HG03045 (cell line): Measurements from ENCODE around the gene CLTB.

ENCODE experiments used
- ATAC-seq: cut with Tn5 transposase; IDR thresholded peaks from one replicate; pipeline ENCODE4 v1.9.1; 2021; ENCODE audit warnings: mild to moderate bottlenecking, moderate library complexity; ENCODE audit not compliant: unreplicated experiment

The CLTB gene

DNA sequence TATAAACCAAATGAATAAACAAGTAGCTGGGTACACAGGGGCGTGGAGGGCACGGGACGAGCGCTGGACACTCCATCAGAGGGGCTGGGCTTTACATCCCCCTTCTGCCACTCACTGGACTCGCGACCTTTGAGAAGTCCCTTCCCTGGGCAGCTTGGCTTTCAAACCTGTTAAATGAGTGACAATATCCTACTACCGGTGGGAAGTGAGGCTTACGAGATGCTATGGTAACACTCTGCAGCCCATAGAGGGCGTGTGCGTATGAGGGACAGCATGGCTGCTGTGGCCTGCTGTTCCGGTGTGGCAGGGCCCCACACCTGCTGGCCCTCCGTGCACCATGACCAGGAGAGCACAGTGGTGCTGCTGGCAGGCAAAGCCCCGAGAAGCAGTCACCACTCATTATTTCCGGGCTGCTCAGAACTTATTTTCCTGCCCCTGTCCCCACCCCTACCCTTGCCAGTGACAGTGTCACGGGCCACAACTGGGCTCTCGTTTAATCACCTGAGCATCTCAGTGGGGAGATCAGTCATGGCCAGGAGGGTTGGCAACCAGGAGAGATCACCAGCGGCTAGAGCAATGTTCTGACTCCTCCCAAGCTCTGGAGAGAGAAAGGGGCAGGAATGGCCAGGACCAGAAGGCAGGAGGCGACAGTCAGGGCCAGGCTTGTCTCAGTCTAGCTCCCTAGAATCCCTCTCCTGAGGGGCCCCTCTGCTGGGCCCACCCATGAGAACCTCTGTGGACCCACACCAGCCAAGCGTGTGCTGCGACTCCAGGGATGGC is 10.5 kb downstream of the CLTB start:
- no peak for ATAC-seq

DNA sequence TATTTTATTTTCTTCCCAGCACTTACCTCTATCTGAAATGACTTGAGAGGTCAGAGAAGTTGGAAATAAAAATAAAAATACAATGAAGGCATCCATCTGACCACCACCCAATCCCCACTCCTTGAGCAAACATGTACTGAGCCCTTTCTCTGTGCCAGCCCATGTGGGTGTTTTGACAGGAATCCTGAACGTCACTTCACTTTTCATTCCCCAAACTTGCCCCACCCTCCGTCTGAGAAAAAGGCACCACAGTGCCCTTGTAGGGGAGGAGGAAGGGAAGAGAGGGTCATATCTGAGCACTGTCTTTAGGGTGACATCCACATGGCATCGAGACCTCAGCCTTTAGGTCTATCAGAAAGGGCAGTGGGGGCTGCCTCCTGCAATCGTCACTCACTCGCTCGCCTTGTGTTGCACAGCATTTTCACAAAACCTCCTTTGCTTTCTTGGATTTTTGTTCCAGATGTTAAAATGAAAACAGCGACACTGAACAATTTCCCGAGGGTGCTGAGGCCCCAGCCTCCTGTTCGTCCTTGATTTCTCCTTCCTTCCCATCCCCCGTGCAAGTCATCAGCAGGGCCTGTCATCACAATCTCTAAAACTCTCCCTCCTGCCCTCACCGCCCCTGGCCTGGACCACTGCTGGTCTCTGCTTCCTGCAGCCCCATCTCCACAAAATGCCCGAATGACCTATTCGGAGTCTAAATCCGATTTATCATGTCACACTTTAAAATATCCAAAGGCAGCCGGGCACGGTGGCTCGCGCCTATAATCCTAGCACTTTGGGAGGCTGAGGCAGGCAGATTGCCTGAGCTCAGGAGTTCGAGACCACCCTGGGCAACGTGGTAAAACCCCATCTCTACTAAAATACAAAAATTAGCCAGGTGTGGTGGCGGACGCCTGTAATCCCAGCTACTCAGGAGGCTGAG is 14.8 kb downstream of the CLTB start:
- ATAC-seq, result no peak

DNA sequence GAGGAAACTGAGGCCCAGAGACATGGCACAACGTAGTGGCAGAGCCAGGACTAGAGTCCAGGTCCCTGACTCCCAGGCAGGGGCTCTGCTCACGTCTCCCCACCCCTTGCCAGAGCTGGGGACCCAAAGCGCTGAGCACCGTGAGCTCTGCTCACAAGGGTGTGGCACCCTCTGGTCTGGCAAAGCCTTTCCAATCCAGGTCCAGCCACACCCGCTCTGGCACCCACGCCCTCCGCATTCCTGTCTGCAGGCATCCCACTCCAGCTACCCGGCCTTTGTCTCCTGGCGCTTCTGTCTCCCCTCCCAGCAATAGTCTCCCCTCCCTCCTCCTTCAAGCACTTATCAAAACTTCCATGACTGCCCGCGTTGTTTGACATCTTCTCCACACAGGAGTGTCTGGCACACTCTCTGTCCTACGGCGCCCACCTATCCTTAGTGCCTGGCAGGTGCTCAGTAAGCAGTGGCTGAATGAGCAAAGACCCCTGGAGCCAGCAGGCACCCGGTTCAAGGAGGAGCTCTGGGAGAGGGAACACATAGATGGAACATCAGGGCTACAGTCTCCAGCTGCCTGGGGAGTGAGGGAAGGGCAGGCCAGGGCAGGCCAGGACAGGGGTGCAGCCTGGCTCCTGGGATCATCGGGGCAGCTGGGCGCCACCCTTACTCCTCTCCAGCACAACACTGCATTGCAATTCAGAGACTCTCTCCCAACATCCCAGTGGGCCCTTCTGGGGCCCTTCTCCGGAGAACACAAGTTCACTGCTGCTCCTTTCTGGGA is 15.8 kb downstream of the CLTB start:
- no peak for ATAC-seq

GRCh38 chr5:176397736-176398420 is 18.5 kb downstream of the CLTB start:
- no peak for ATAC-seq

- ATAC-seq, result no peak
These were observed 20.0 kb downstream of the CLTB start for GRCh38 chr5:176396330-176396729.

GRCh38 chr5:176394881-176395675 is 21.3 kb downstream of the CLTB start:
- ATAC-seq, result no peak

- ATAC-seq, result no peak
These were observed 22.2 kb downstream of the CLTB start for GRCh38 chr5:176394096-176394495.

DNA sequence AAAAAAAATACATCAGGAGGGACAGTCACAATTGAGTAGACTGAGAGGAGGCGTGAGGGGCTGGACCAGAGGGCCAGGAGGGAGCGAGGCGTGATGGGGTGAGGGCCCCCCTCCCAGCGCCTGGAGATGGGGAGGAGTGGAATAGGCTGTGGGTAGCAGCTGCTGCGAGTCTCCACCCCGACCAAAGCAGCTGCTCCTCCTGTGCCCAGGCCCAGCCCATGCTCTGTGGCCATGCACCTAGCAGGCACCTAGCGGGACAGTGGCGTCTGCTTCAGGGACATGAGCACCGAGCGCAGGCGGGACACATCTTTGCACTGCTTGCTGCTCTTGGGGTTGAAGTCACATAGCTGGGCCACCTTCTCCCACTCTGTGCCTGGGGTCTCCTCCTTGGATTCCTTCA is 23.8 kb downstream of the CLTB start:
- no peak for ATAC-seq

DNA sequence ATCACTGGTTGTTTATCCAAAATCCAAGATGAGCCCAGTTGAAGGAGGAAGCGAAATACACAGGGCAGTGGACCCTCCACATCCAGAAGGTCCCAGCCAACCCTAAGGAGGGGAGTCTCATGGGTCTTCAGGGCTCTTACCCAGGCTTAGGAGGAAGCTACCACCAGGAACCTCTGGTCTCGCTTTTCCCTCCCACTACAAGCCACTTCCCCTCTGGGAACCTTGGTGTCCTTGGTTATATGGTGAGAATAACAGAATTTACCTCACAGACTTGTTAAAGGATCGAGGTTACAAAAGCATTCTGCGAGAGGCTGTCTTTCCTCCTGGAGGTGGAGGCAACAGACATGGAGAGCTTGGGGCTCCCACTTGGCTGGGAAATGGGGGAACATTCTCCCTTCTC is 24.3 kb downstream of the CLTB start:
- no peak for ATAC-seq

GRCh38 chr5:176391479-176391878 is 24.9 kb downstream of the CLTB start:
- no peak for ATAC-seq

- peak; percentile 21 for ATAC-seq
These were observed 26.9 kb downstream of the CLTB start for GRCh38 chr5:176389135-176390123.

- peak; percentile 87 for ATAC-seq
These were observed 27.8 kb downstream of the CLTB start, which contains the start of the genes HIGD2A and NOP16 for GRCh38 chr5:176388444-176389134. Gene HIGD2A, plus strand, starts transcription at chr5:176388751. Its CDS starts 69 bp downstream, at chr5:176388820. Gene NOP16, minus strand, starts transcription at chr5:176388598. Its CDS starts 59 bp downstream, at chr5:176388539.

- no peak for ATAC-seq
These were observed 28.3 kb downstream of the CLTB start for GRCh38 chr5:176388003-176388443.

- ATAC-seq, result no peak
These were observed 28.9 kb downstream of the CLTB start for GRCh38 chr5:176387384-176387925.

DNA sequence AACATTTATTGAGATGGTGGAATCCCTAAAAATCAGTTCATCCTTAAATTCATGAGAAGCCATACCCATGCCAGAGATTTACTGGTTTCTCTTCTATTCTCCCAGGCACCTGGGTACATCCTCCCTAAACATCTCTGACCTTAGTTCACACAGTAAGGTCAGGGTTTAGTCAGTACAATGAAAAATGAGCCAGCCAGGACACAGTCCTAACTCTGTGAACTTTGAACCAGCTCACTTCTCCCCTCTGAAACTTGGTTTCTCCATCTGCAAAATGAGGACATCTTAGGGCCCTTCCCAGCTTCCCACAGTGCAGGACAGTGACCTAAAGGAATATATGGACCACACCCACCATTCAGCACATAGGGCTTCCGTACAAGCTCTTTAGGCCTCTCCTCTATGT is 29.8 kb downstream of the CLTB start:
- ATAC-seq, result no peak

DNA sequence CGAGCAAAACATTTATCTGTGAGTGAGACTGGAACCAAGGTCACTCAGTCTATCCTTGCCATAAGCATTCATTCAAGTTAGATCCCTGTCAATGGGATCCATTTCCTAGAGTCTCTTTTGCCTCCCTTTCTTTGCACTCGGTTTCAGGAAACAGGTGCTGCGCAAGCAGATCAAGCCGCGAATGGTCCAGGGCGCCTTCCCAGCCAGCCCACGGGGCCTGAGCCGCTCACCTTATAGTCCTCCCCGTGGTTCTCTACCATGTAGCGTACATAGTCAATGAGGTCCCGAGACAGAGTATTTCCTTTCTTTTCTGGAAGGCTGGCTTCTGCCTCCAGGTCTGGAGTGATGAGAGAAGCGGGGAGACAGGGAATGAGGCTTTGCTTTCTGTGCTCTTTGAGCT is 31.3 kb downstream of the CLTB start:
- ATAC-seq, result no peak

GRCh38 chr5:176384366-176384930 is 31.9 kb downstream of the CLTB start:
- ATAC-seq, result no peak
